Heart left ventricle (tissue), 16 donors: ENCODE results near the gene CHD5. TPM values are rescaled to one million over a fixed set of nuclear protein-coding genes. Genes with fewer than 3 reads are reported as not detected.

Experiments
- ATAC-seq, 4 donors: fragments of 200-7000 bp; cut with Tn5 transposase; one replicate each; pipeline ENCODE4 v1.9.1; 2020 to 2022; ENCODE audit warnings: moderate library complexity in 4 of 4, mild to moderate bottlenecking in 3 of 4, moderate number of reproducible peaks in 1 of 4
- DNase-seq, 5 donors: peaks; one replicate each; pipeline ENCODE4 v3.0.0-alpha.2; 2020
- H3K27ac ChIP-seq, 12 donors: fragments of 200-600 bp; sonication (generic) in 4 of 12; one replicate each; pipeline versions ENCODE4 v1.5.0 to v1.8.0; 2016 to 2022; ENCODE audit warnings: mild to moderate bottlenecking in 2 of 12
- H3K27me3 ChIP-seq, 9 donors: fragments of 200-600 bp; sonication (generic) in 2 of 9; one replicate each; pipeline versions ENCODE4 v1.5.1 to v1.8.0; 2016 to 2022; ENCODE audit warnings: mild to moderate bottlenecking in 3 of 9
- H3K36me3 ChIP-seq, 9 donors: fragments of 200-600 bp; sonication (generic) in 2 of 9; one replicate each; pipeline versions ENCODE4 v1.5.0 to v1.8.0; 2018 to 2022; ENCODE audit warnings: mild to moderate bottlenecking in 2 of 9
- H3K4me1 ChIP-seq, 12 donors: fragments of 200-600 bp; sonication (generic) in 4 of 12; one replicate each; pipeline versions ENCODE4 v1.5.0 to v1.8.0; 2016 to 2022; ENCODE audit warnings: mild to moderate bottlenecking in 3 of 12
- H3K4me3 ChIP-seq, 12 donors: fragments of 200-600 bp; sonication (generic) in 4 of 12; one replicate each; pipeline versions ENCODE4 v1.5.0 to v1.8.0; 2017 to 2022; ENCODE audit warnings: mild to moderate bottlenecking in 9 of 12, moderate library complexity in 4 of 12
- H3K9me3 ChIP-seq, 12 donors: fragments of 200-600 bp; sonication (generic) in 4 of 12; one replicate each; pipeline versions ENCODE4 v1.5.0 to v1.8.0; 2016 to 2022; ENCODE audit warnings: mild to moderate bottlenecking in 1 of 12
- CTCF ChIP-seq, 12 donors: fragments of 200-600 bp; sonication (generic) in 4 of 12; IDR thresholded peaks; one replicate each; pipeline versions ENCODE4 v1.5.0 to v1.8.0; 2018 to 2022; ENCODE audit warnings: antibody characterized with exemption in 12 of 12, mild to moderate bottlenecking in 5 of 12
- POLR2A ChIP-seq, 2 donors: fragments of 450-650 bp; IDR thresholded peaks; one replicate each; pipeline ENCODE4 v1.6.1; 2017; ENCODE audit warnings: antibody characterized with exemption in 2 of 2, mild to moderate bottlenecking in 2 of 2, moderate library complexity in 2 of 2
- WGBS, 4 donors: extraction: QIAGEN DNeasy Blood & Tissue Kit in 2 of 4; methylation state at CpG; one replicate each; pipeline versions ENCODE4 v1.1.5 to v1.1.7; 2013 to 2018; 5-methylcytosine and 5-hydroxymethylcytosine counted together
- intact Hi-C, 10 donors: fragments of 100-400 bp; cut with DNase I; formaldehyde crosslinking; loops; one replicate each; pipeline versions ENCODE4 v1.11.1 to v1.14.2; 2022
- polyA plus RNA-seq, 2 donors: library from polyadenylated mRNA; stranded (reverse); fragments of 200-250 nt; gene quantifications; one replicate each; pipeline ENCODE4 v1.2.3, GENCODE V29; 2013
- total RNA-seq, 9 donors: library from RNA; depleted of rRNA in 2 of 9; stranded (reverse); fragments of >200 nt in 2 of 9; fragmentation: NEBNext Ultra II Directional in 3 of 9; extraction: Animal tissue kit (Norgen Biotek cat#: 25700) in 3 of 9; gene quantifications; one replicate each; pipeline versions ENCODE4 v1.1.0 to v1.2.4, GENCODE V29; 2016 to 2023
- donor health status: ischemic (EF 13 %, LVEDD 7.1; RV severe dilation, severe dysfunction).
- donor health status: healthy with polysubstance abuse.
- donor health status: DM: no; HTN: yes; CAD: no.
- donor health status: DM: no; HTN: no; CAD: no.
- donor health status: ischemic (EF 25% LVEDD 6.9; RV normal size, moderate dysfunction).
- donor health status: ischemic (EF 25% LVEDD 5.7; RV mildly dilated, moderate dysfunction).
- donor health status: healthy.
- donor health status: DM: yes; HTN: yes; CAD: no.
- donor health status: ischemic (EF 35%, LVEDD 5.7; RV mildly dilated, moderate dysfunction).
- donor health status: nonischemic (EF 11% LVEDD 7.7; RV severe dilation, severe dysfunction).
- donor health status: DM: yes; HTN: yes; CAD: no.
- donor health status: PGD.
- donor health status: ischemic (EF 29% LVEDD 5.4; RV normal size, mild dysfunction).
- donor health status: nonischemic (EF 23%, LVEDD 6.1; RV moderate dilation, normal function).

The CHD5 gene
- total and polyA plus RNA-seq, 11 donors: 0.07 to 1.3 (median 0.22) TPM; not detected in 2

DNA sequence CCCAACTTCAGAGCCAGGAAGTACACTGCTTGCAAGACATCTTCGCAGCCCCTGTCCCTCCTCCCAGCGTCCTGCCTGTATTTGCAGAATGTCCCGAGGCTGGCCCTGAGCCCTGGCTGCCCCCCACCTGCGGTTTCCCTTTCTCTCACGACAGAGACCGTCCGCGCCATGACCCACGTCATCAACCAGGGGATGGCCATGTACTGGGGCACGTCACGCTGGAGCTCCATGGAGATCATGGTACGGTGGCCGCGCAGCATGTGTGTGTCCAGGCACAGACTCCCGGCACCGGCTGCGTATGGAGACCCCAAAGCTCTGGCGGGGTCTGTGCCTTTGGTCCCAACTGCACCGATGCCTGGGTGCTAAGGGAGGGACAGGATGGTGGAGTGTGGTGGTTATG lies 85.9 kb downstream of the CHD5 start:
- H3K36me3 ChIP-seq: peaks cover 0 to 58% (median 0%) of the 10 kb centered on the region in 9 donors
- intact Hi-C loops: no loop called here
- no peaks in the 10 kb centered on the region for H3K9me3 ChIP-seq
- H3K27me3 ChIP-seq: no peaks in the 10 kb centered on the region
- 89 to 92% (median 90%) methylated on average over 12 to 19 of the region's 19 CpGs for WGBS, 4 donors
- DNase-seq (peak in 2 of 5 donors; percentile 23 to 48), ATAC-seq (no peak)
- peaks cover 0 to 13% (median 0%) of the 10 kb centered on the region in 12 donors for H3K4me1 ChIP-seq
- no peak overlapping the region for H3K4me3 ChIP-seq
- no peak for TF ChIP-seq POLR2A (IDR thresholded peaks at IDR 0.05)
- TF ChIP-seq CTCF (IDR thresholded peaks at IDR 0.05): no peak
- H3K27ac ChIP-seq: no peak overlapping the region

DNA sequence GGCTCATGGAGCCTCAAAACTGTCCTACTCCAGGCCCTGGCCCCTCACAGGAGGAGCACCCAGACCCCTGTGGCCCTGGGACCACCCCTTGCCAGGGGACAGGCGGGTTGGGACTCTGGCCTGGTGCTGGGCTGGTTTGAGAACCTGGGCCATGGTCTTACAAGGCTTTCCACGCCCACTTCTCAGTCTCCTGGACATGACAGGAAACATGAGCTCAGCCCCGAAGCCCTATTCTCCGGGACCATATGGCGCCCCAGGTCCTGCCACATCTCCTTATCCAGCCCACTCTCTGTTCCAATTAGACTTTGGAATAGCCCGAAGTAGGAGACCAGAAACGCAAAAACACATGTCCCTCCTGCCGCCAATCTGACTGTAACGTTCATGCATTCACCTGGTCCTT lies 86.5 kb downstream of the CHD5 start:
- WGBS, 4 donors: 88 to 96% (median 91%) methylated on average over 9 of the region's 9 CpGs
- no peaks in the 10 kb centered on the region for H3K27me3 ChIP-seq
- no peaks in the 10 kb centered on the region for H3K9me3 ChIP-seq
- ATAC-seq: no peak
- H3K36me3 ChIP-seq: peaks cover 0 to 54% (median 0%) of the 10 kb centered on the region in 9 donors
- peak in 2 of 5 donors; percentile 6 to 43 for DNase-seq
- H3K27ac ChIP-seq: no peak overlapping the region
- intact Hi-C loops: no loop called here
- H3K4me1 ChIP-seq: peaks cover 0 to 7% (median 0%) of the 10 kb centered on the region in 12 donors
- no peak for TF ChIP-seq POLR2A (IDR thresholded peaks at IDR 0.05)
- no peak for TF ChIP-seq CTCF (IDR thresholded peaks at IDR 0.05)
- H3K4me3 ChIP-seq: no peak overlapping the region

DNA sequence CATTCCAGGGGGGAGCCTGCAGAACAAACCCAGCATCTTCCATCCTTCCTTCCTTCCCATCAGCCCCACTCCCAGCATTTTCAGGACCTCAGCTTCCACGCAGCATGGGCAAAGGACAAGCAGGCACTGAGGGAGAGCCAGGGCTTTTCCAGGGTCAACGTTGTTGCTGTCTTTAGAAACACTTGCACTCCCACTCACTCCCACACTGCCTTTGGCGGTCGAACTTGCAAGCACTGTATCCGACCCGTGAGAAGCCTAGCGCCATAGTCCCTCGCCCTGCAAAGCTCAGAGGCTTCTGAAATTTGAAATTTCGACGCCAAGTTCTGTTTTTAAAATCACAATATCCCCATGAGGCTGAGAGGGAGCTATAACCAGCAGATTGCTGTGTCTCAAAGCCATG lies 87.0 kb downstream of the CHD5 start:
- intact Hi-C loops: no loop called here
- DNase-seq (peak in 1 of 5 donors; percentile 52), ATAC-seq (no peak)
- Histone ChIP-seq H3K27ac (no peak overlapping the region), H3K4me1 (peaks cover 0 to 2% (median 0%) of the 10 kb centered on the region in 12 donors), H3K27me3 (no peaks in the 10 kb centered on the region), H3K4me3 (no peak overlapping the region), H3K9me3 (no peaks in the 10 kb centered on the region), H3K36me3 (peaks cover 0 to 56% (median 0%) of the 10 kb centered on the region in 9 donors)
- TF ChIP-seq CTCF (IDR thresholded peaks at IDR 0.05): no peak
- TF ChIP-seq POLR2A (IDR thresholded peaks at IDR 0.05): no peak
- WGBS, 4 donors: 67 to 76% (median 71%) methylated on average over 10 of the region's 10 CpGs

GRCh38 chr1:6092211-6092610 lies 87.9 kb downstream of the CHD5 start:
- no peak for ATAC-seq
- H3K4me1 ChIP-seq: peaks cover 0 to 1% (median 0%) of the 10 kb centered on the region in 12 donors
- peaks cover 0 to 58% (median 0%) of the 10 kb centered on the region in 9 donors for H3K36me3 ChIP-seq
- H3K9me3 ChIP-seq: no peaks in the 10 kb centered on the region
- no peak overlapping the region for H3K4me3 ChIP-seq
- DNase-seq: peak in 1 of 5 donors; percentile 50
- H3K27ac ChIP-seq: no peak overlapping the region
- intact Hi-C loops: no loop called here
- no peak for TF ChIP-seq POLR2A (IDR thresholded peaks at IDR 0.05)
- TF ChIP-seq CTCF (IDR thresholded peaks at IDR 0.05): no peak
- no peaks in the 10 kb centered on the region for H3K27me3 ChIP-seq
- WGBS, 4 donors: 87 to 92% (median 92%) methylated on average over 8 to 10 of the region's 10 CpGs
